HG02943 (cell line): Measurements from ENCODE around the gene TESPA1.
A peak's percentile ranks its signal among the peaks of the same experiment; 100 is the strongest.

Source experiments
- ATAC-seq: cut with Tn5 transposase; IDR thresholded peaks from one replicate; pipeline ENCODE4 v1.9.1; 2021; ENCODE audit warnings: mild to moderate bottlenecking, low read depth, moderate library complexity; ENCODE audit not compliant: unreplicated experiment

The TESPA1 gene, protein sequence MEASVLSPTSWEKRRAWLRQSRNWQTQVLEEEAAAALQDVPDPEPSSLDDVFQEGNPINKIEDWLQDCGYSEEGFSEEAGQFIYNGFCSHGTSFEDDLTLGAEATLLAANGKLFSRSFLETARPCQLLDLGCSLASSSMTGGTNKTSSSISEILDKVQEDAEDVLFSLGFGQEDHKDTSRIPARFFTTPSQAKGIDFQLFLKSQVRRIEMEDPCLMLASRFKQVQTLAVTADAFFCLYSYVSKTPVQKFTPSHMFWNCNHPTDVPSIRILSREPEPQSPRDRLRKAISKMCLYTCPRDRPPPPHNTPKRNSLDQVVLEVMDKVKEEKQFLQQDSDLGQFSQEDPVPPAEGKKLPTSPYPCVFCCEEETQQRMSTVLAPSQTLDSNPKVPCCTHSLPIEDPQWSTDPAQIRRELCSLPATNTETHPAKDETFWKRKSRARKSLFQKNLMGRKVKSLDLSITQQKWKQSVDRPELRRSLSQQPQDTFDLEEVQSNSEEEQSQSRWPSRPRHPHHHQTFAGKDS

GRCh38 chr12:54984658-54985376, at the start of gene TESPA1:
TESPA1 (minus strand) TSS chr12:54984762; CDS start chr12:54974562, 10,200 bp downstream.
- ATAC-seq, result peak; percentile 98

GRCh38 chr12:55034218-55034617, 49.7 kb upstream of the TESPA1 start:
- ATAC-seq, result no peak

GRCh38 chr12:55025508-55025907, 40.9 kb upstream of the TESPA1 start:
- ATAC-seq, result no peak

- no peak for ATAC-seq
Measured at GRCh38 chr12:55024575-55024974, 40.0 kb upstream of the TESPA1 start.

DNA sequence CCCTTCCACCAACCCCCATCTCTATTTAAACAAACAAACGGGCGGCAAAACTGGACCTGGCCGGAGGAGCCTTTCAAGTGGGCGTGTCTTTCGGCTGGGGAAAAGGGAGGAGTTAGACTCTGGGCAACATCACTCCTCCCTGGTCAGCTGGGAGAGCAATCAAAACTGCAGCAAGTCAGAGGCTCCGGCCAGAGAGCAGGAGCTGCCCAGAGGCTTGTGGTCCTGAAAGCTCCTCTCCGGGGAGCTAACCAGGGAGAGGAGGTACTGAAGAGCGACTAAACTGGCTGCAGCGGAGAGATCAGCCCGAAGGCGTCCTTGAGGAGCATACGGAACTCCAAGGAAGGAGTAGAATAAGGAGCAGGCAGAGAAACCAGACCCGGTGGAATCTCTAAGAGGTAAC, 35.2 kb upstream of the TESPA1 start, which contains the start of gene NEUROD4:
TSS of gene NEUROD4 (plus strand) at position 191 of the 400 bp plus-strand sequence. CDS start 6,466 bp downstream, outside the sequence.
- ATAC-seq, result no peak

DNA sequence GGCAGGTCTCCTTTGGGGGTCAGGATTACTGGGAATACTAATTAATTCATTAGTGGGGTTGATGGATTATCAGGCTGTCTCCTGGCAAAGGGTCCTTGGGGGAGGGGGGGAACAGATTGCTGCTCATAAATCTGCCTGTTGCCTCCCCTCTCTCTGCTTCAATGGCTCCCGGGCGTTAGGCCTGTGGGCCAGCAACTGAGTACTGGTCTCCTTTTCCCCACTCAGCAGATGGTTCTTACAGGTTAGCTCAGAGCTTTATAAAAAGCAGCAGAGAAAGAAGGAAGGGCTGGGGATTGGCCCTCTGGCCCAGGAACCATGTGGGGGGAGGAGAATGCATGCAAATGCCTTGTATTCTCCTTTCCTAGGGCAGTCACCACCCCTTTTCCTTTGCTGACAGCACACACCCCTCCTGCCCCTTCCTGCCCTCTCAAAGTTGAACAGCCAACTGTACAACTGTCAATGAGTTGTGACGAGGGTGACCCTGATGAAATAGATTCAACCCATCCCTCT, 32.9 kb upstream of the TESPA1 start:
- ATAC-seq, result no peak

DNA sequence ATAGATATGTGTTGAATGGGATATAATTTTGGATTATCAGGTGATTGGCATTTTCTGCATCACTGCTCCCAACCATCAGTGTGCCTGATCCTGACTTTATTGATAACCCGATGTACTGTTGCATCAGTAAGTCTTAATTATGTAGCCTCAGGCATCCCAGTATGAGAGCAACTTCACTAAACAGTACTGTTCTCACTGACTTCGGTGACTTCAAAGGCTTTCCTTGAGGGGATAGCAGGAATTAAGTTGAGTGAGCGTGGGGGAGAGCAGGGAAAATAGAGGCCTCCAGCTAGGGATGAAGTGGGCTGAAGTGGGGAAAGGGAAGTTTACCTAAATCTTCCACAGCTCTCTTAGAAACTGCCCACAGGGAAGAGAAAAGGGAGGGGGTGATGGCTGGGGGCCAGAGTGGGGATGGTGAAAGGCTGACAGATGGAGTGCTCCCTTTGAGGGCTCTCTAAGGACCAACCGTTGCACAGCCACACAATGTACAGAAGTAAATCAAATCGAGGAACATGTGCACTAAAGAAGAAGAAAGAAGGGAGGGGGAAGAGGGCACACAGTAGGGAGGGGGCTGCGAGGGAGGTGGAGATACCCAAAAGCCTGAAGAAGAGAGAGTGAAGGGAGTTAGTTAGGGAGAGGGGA, 24.5 kb upstream of the TESPA1 start:
- ATAC-seq, result no peak

DNA sequence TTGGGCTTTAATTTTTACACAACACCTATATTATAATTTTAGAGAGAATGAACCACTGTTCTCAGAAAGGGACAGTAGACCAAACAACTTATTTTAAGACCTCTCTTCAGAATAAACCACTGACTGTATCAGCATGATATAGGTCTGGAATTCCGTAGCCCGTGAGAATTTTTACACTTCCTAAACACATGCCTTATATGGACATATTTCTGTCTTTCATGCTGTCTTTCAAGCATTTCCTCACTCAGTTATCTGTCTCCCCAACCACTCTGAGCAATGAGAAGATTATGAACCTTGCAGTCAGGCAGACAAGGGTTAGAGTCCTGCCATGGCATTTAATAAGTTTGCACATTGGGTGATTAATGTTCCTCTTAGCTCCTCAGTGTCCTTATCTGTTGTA, 17.8 kb upstream of the TESPA1 start:
- no peak for ATAC-seq

- ATAC-seq, result no peak
Measured at GRCh38 chr12:55001198-55001868, 16.8 kb upstream of the TESPA1 start.

GRCh38 chr12:54998958-54999510, 14.5 kb upstream of the TESPA1 start:
- ATAC-seq, result no peak

DNA sequence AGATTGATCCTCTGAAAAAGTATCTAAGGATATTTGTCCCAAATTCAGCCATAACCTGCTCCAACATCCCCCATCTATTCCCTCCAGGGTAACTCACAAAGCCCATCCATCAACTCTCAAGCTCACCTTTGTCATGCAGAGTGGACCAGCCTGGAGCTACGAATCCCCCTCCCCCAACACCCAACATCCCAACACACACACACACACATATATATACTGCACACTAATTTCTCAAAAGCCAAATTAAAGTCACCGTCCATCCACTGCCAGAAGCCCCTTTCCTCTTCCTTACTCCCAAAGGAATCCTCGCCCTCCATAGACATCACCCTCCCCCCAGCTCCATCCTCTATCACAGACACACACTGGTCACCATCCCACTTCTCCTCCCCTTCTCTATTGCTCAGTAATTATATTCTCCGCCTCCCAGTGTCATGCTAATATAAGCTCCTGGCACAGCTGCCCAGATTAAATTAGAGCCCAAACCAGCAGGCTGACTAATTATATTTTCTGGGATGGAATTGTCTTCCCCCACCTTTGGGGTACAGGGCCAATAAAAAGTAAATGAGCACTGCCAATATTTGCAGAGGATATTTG, 13.5 kb upstream of the TESPA1 start:
- no peak for ATAC-seq

DNA sequence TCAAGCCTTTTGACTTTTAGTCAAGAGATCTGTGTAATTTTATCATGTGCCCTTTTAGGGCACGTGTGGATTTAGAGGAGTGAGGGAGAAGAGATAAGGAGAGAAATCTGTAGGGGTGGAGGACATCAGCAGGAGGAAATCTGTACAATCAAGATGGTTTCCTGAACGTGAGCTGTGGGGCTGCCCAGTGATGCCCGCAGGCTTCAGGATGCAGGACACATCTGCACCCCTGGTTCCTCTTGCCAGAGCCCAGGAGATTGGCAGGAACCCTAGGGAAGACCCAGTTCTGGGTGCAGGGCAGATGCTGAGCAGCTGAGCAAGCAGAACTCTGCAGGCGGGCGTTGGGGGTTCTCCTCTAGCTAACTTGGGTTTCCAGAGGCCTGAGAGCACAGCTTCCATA, 11.6 kb upstream of the TESPA1 start:
- ATAC-seq, result no peak

- peak; percentile 42 for ATAC-seq
Measured at GRCh38 chr12:54993181-54993835, 8.7 kb upstream of the TESPA1 start.

- ATAC-seq, result no peak
Measured at GRCh38 chr12:54991991-54992375, 7.4 kb upstream of the TESPA1 start.

- ATAC-seq, result peak; percentile 62
Measured at GRCh38 chr12:54991161-54991990, 6.8 kb upstream of the TESPA1 start.

GRCh38 chr12:54989829-54990228, 5.3 kb upstream of the TESPA1 start:
- ATAC-seq, result no peak

- ATAC-seq, result no peak
Measured at GRCh38 chr12:54988402-54989054, 4.0 kb upstream of the TESPA1 start.
